Osteoblast (primary cell): ENCODE data around the gene TMEM37. TPM values are rescaled to one million over a fixed set of nuclear protein-coding genes. Genes with fewer than 3 reads are reported as not detected.

Source experiments
- DNase-seq: peaks from one replicate; pipeline ENCODE4 v3.0.0; 2011; ENCODE audit warnings: low spot score, mixed read lengths; ENCODE audit not compliant: insufficient read length; ENCODE audit errors: missing footprints
- H2AFZ ChIP-seq: 2 replicates; pipeline ENCODE4 v1.6.0; 2011; ENCODE audit warnings: mild to moderate bottlenecking, low read length
- H3K27ac ChIP-seq: 2 replicates; pipeline ENCODE4 v1.5.1; 2011; ENCODE audit warnings: mild to moderate bottlenecking, low read depth, low read length, moderate library complexity
- H3K27me3 ChIP-seq: 2 replicates; pipeline ENCODE4 v1.6.0; 2012; ENCODE audit warnings: mild to moderate bottlenecking, control low read depth, inconsistent platforms, low read length, moderate library complexity; ENCODE audit not compliant: insufficient read depth
- H3K36me3 ChIP-seq: 2 replicates; pipeline ENCODE4 v1.5.1; 2011; ENCODE audit warnings: mild to moderate bottlenecking, low read length, control low read depth, moderate library complexity; ENCODE audit not compliant: insufficient read depth
- H3K4me1 ChIP-seq: 2 replicates; pipeline ENCODE4 v1.5.1; 2011; ENCODE audit warnings: mild to moderate bottlenecking, low read length, control low read depth, moderate library complexity; ENCODE audit not compliant: insufficient read depth
- H3K4me2 ChIP-seq: 2 replicates; pipeline ENCODE4 v1.6.0; 2011; ENCODE audit warnings: mild to moderate bottlenecking, low read length; ENCODE audit not compliant: insufficient read depth
- H3K4me3 ChIP-seq: fragments of 200-600 bp; sonication (generic); 3 replicates; pipeline ENCODE4 v1.5.1; 2012; ENCODE audit warnings: mild to moderate bottlenecking, low read length, inconsistent platforms; ENCODE audit not compliant: insufficient read depth
- H3K79me2 ChIP-seq: 2 replicates; pipeline ENCODE4 v1.6.0; 2012; ENCODE audit warnings: mild to moderate bottlenecking, low read length, control low read depth, inconsistent platforms; ENCODE audit not compliant: insufficient read depth
- H3K9me3 ChIP-seq: 2 replicates; pipeline ENCODE4 v1.5.1; 2011; ENCODE audit warnings: low read depth, low read length, control low read depth
- H4K20me1 ChIP-seq: 2 replicates; pipeline ENCODE4 v1.6.0; 2012; ENCODE audit warnings: mild to moderate bottlenecking, low read length, control low read depth; ENCODE audit not compliant: insufficient read depth
- total RNA-seq: library from RNA; depleted of rRNA; stranded (reverse); fragments of >200 nt; gene quantifications from 2 replicates; pipeline ENCODE4 v1.2.3, GENCODE V29; 2012
- TF ChIP-seq, protein P1 (sequence below): IDR thresholded peaks from 2 replicates; pipeline ENCODE4 v1.5.1; 2011; ENCODE audit warnings: mild to moderate bottlenecking, low read depth, low read length, moderate library complexity; ENCODE audit errors: extremely low read depth

The TMEM37 gene
- total RNA-seq, 1 donor, result 1.1 TPM

DNA sequence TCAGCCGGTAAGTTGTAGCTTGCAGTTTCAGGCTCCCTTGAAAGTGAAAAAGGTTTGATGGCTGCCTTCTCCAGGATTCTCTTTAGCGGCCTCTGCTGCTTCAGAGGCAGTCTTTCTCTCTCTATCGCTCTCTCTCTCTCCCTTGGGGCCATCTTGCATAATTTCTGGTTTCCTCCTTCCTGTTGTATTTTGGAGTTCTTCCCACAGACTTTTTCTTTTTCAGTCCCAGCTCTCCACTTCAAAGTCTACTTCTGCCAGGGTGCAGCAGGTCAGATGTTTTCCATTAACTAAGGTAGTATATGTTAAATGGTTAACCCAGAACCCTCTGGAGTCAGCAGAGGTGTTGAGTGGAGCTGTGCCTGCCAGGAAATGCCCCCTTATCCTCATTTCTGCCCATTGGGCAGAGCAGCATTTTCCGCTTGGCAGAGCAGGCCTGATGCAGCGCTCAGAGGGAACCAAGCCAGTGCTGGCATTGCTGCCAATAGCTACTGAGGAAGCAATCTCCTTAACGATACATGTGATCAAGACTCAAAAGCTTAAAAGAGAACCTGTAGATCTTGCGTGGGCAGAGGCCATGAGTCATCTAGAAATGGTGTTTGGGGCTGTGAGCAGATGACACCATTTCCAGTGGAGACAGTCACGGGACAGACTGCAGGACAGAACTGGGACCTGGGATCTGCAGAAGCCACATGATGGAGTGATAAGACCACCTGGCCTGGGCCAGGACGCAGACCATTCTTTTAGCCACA is 44.1 kb upstream of the TMEM37 start:
- peaks cover 4% of the 10 kb centered on the region for H3K27me3 ChIP-seq
- DNase-seq, result peak; percentile 90
- peak overlapping the region; percentile 56 for H3K4me3 ChIP-seq
- peaks cover 22% of the 10 kb centered on the region for H3K4me1 ChIP-seq
- no peaks in the 10 kb centered on the region for H3K9me3 ChIP-seq
- TF ChIP-seq, protein P1, sequence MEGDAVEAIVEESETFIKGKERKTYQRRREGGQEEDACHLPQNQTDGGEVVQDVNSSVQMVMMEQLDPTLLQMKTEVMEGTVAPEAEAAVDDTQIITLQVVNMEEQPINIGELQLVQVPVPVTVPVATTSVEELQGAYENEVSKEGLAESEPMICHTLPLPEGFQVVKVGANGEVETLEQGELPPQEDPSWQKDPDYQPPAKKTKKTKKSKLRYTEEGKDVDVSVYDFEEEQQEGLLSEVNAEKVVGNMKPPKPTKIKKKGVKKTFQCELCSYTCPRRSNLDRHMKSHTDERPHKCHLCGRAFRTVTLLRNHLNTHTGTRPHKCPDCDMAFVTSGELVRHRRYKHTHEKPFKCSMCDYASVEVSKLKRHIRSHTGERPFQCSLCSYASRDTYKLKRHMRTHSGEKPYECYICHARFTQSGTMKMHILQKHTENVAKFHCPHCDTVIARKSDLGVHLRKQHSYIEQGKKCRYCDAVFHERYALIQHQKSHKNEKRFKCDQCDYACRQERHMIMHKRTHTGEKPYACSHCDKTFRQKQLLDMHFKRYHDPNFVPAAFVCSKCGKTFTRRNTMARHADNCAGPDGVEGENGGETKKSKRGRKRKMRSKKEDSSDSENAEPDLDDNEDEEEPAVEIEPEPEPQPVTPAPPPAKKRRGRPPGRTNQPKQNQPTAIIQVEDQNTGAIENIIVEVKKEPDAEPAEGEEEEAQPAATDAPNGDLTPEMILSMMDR, result peak; percentile 46
- peaks cover 3% of the 10 kb centered on the region for H4K20me1 ChIP-seq
- peak overlapping the region; percentile 74 for H3K4me2 ChIP-seq
- peak overlapping the region; percentile 80 for H2AFZ ChIP-seq
- H3K36me3 ChIP-seq, result no peaks in the 10 kb centered on the region
- H3K79me2 ChIP-seq, result no peaks in the 10 kb centered on the region
- H3K27ac ChIP-seq, result peak overlapping the region; percentile 85

DNA sequence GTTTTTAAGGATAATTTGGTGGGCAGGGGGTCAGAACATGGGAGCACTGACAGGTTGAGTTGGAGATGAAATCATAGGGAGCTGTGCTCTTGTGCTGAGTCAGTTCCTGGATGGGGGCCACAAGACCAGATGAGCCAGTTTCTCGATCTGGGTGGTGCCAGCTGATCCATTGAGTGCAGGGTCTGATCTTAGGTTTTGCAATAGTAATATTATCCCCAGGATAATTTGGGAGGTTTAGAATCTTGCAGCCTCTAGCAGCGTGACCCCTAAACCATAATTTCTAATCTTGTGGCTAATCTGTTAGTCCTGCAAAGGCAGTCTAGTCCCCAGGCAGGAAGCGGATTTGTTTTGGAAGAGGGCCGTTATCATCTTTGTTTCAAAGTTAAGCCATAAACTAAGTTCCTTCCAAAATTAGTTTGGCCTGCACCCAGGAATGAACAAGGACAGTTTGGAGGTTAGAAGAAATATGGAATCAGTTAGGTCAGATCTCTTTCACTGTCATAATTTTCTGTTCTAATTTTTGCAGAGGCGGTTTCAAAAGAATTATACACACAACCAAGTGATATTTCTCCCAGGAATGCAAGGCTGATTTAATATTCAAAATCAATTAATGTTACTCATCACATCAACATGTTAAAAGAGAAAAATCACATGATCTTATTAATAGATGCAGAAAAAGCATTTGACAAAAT is 41.9 kb upstream of the TMEM37 start:
- peaks cover 22% of the 10 kb centered on the region for H3K4me1 ChIP-seq
- TF ChIP-seq, protein P1, result no peak
- DNase-seq, result no peak
- no peaks in the 10 kb centered on the region for H3K36me3 ChIP-seq
- H3K4me3 ChIP-seq, result no peak overlapping the region
- peak overlapping the region; percentile 58 for H3K4me2 ChIP-seq
- peaks cover 3% of the 10 kb centered on the region for H4K20me1 ChIP-seq
- H3K79me2 ChIP-seq, result no peaks in the 10 kb centered on the region
- H2AFZ ChIP-seq, result no peak overlapping the region
- no peak overlapping the region for H3K27ac ChIP-seq
- H3K27me3 ChIP-seq, result no peaks in the 10 kb centered on the region
- H3K9me3 ChIP-seq, result no peaks in the 10 kb centered on the region

DNA sequence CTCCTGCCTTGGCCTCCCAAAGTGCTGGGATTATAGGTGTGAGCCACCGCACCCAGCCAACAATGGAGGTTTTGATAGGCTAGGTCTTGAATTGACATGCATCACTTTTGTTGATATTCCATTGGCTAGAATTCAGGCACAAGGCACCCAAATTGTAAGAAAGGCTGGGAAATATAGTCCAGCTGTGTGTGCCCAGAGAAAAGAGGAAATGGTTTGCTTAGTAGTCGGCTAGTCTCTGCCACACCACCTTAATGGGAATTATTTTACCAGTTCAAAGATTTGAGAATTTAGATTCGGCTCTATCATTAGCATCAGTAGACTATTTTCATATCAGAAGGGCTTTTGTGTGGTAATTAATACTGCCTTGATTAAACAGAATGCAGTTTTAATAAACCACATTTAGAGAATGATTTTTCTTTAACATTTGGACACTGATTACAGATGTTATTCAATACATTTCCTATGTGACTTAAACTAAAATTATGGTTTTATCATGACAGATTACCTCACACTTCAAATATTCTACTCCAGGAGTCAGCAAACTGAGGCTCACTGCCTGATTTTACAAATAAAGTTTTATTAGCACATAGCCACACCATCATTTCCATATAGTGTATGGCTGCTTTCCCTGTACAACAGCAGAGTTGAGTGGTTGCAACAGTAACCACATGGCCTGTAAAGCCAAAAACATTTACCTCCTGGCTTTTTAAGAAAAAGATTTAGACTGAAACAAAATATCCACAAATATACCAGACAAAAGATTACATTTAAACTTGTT is 37.5 kb upstream of the TMEM37 start:
- Histone ChIP-seq H3K79me2 (no peaks in the 10 kb centered on the region), H2AFZ (no peak overlapping the region), H3K36me3 (no peaks in the 10 kb centered on the region), H3K27me3 (peaks cover 3% of the 10 kb centered on the region), H4K20me1 (no peaks in the 10 kb centered on the region), H3K4me2 (no peak overlapping the region), H3K27ac (no peak overlapping the region), H3K9me3 (no peaks in the 10 kb centered on the region), H3K4me1 (peaks cover 8% of the 10 kb centered on the region), H3K4me3 (no peak overlapping the region)
- TF ChIP-seq, protein P1, result no peak
- DNase-seq, result no peak
